HG03103 (cell line): ENCODE measurements around the gene MYO18B.

Experiments used
- ATAC-seq: cut with Tn5 transposase; IDR thresholded peaks from one replicate; pipeline ENCODE4 v1.9.1; 2021; ENCODE audit warnings: low read depth; ENCODE audit not compliant: unreplicated experiment

The MYO18B gene

DNA sequence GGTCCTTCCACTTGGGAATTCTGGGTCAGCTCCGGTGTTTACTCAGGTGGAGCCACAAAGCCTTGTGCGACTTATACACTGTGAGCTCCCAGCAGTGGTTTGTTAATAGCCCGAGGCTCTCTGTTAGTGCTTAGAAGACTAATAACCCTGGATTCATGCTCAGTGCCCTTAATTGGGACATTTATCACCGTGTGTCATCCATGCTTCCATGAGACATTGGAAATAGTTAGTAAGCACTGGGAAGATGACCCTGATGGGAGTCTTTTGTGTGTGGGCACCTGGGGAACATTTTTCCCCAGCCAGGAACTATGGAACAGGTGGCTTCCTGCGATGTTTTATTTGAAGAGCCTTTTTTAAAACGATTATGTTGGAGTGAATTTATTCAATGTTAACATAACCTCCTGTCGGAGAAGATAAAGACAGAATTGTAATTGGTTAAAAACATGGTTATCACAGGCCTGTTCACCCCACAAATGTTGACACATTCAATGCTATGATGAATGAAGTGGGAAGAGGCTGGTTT is 188.9 kb downstream of the MYO18B start:
- no peak for ATAC-seq

DNA sequence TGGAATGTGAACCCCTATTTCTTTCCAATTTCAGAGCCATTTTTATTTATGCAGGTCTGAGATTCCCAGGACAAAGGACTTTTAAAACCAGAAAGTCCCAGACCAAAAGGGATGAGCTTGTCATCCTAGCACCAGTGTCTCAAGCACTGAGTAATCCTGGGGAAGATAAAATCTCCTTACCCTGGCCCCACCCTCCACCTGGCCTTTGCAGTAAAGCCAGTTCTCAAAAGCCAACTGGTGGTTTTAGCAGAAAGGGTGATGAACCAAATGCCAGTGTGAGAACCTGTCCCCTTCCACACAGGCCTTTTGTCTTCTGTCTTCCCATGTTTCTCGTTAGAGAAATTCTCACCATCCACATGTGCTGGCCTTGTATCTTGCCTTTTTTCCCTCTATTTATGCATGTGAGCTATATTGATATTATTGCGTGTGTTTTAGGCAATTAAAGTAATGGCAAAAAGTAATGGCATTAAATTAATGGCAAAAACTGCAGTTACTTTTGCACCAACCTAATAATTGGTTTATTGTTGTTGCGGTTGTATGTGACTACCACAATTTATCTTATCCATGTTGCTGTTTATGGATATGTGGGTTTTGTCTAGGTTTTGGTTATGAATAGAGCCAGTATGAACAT is 191.3 kb downstream of the MYO18B start:
- ATAC-seq, result no peak

DNA sequence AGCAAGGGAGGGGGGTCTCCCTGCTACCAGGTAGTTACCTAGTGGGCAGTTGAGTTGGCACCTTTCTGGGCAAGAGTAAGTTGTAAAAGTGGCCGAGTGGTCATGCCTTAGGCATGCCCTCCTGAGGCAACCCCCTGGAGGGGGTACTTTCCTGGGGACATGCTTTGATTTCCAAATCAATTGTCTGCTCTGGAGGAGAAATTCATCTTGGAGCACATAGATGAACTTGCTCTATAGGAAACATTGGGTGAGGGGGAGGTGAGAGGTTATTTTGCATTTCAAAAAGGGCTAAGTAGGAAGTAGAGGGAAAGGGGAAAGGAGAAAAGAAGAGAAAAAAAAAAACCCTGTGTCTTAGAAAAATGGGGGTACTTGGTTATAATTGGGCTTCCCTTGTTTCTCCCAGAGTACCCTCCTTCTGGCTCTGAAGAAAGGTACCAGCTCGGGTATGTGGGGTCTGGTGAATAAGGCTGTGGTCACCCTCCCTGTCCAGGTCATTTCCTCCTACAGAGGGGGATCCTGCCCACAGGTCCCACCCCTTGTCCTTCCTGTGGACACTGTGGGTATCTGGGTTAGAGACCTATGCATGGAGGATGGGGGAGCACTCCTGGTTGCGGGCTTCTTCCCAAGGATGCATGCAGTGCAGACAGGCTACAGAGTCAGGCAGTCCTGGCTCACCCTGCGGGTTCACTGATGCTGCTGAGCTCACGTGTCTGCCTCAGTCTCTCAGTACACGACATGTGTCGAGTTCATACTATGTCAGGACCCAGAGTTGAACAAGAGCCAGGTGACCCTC is 193.5 kb downstream of the MYO18B start:
- ATAC-seq, result no peak

DNA sequence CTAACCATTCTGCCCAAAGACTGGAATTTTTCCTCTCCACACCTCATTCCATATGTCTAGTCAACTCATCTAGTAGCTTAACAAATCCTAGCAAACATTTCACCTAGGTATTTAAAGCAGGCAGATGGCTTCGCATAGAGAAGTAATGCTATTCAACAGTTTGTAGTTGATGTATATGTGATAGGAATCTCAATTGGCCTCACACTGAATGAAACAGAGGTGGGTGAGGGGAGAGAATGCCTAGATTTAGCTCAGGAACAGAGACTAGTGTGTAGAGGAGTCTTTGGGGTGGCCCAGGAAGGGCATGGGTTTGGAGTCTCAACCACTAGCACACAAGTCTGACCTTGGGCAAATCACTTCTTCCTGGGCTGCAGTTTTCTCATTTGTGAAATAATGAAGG is 196.2 kb downstream of the MYO18B start:
- ATAC-seq, result no peak

GRCh38 chr22:25939384-25939783 is 197.4 kb downstream of the MYO18B start:
- no peak for ATAC-seq

GRCh38 chr22:25940479-25940878 is 198.5 kb downstream of the MYO18B start:
- ATAC-seq, result no peak

- no peak for ATAC-seq
Measured at GRCh38 chr22:25941365-25941960, 199.5 kb downstream of the MYO18B start.

DNA sequence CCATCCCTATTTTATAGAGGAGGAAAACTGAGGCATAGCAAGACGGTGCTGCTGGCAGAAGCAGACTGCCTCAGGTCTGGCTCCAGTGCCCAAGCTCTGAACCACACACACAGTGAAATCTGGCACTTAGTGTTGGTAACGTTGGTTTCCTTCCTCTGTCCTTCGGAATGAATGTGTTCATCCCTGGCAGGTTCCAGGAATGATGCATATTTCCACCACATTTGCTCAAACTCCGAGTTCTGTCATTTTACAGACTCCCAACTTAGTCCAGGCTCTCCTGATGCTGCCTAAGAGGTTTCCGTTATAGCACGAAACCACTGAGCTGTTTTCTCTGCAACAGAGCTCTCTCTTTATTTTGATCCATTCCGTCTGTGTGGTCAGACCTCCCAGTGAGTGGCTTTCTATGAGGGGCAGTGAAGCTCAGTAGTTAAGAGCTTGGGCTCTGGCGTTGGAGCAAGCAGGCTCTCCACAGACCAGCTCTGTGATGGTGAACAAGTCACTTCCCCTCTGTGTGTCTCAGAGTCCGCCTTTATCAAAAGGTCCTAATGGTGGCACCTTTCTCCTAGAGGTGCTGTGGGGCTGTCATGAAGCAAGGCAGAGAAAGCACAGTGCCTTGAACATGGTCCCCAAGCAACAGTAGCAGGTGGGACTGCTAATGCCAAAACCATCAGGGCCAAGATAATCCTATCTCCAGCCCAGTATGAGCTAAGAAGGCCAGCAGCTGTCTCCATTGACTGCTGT is 200.3 kb downstream of the MYO18B start:
- ATAC-seq, result no peak

- no peak for ATAC-seq
Measured at GRCh38 chr22:25942856-25943411, 200.9 kb downstream of the MYO18B start.

DNA sequence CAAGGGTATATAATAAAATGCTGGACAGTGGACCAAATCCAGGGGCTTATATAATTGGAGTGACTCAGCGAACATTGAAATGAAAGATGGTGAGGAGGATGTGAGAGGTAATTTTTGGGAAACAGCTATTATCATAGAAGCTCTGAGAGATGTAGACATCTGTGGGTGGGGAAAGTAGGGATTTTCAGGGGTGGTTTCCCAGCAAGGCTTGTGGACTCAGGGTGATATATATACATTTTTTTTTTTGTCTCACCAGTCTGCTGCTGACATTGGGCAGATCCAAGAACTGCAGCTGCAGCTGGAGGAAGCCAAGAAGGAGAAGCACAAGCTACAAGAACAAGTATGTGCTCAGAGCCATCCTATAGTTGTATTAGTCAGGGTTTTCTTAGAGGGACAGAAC is 208.1 kb downstream of the MYO18B start:
- no peak for ATAC-seq

DNA sequence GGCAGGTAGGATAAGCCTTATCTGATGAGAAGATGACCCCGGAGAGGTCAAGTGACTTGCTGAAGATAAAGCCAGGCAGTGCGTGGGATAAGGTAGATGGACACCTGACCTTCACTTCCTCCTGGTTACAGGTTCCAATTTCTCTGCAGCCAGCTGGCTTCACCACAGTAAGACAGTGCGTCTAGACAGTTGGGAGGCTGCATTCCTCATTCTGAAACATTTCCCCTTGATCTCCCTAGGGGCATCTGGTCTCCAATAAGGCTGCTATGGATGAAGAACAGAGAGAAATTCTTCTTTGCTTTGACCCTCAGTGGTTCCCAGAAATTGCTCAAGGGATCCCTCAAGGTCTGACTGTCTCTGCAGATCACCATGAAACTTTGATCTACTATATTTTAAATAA is 211.3 kb downstream of the MYO18B start:
- no peak for ATAC-seq

GRCh38 chr22:25953919-25954318 is 211.9 kb downstream of the MYO18B start:
- no peak for ATAC-seq

DNA sequence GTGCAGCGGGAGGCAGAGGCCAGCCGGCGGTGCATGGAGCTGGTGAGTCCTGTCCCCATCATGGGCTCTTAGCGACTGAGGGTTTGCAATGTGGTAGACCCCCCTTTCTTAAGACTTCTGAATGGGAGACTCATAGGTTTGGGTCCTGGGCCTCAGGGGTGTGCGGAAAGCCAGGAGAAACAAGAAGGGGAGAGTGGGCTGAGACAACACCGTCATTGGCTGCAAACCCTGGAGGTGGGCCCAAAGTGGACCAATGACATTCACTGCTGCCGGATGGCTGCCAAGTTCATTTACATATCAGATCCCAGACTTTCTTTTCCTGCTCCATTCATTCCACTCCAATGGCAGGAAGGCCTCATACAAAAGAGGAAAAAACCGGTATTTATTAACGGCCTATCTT is 213.3 kb downstream of the MYO18B start:
- ATAC-seq, result no peak

- ATAC-seq, result no peak
Measured at GRCh38 chr22:25956801-25957200, 214.8 kb downstream of the MYO18B start.

- no peak for ATAC-seq
Measured at GRCh38 chr22:25959818-25960774, 218.1 kb downstream of the MYO18B start.

GRCh38 chr22:25961699-25962098 is 219.7 kb downstream of the MYO18B start:
- ATAC-seq, result no peak

- no peak for ATAC-seq
Measured at GRCh38 chr22:25962711-25963110, 220.7 kb downstream of the MYO18B start.

DNA sequence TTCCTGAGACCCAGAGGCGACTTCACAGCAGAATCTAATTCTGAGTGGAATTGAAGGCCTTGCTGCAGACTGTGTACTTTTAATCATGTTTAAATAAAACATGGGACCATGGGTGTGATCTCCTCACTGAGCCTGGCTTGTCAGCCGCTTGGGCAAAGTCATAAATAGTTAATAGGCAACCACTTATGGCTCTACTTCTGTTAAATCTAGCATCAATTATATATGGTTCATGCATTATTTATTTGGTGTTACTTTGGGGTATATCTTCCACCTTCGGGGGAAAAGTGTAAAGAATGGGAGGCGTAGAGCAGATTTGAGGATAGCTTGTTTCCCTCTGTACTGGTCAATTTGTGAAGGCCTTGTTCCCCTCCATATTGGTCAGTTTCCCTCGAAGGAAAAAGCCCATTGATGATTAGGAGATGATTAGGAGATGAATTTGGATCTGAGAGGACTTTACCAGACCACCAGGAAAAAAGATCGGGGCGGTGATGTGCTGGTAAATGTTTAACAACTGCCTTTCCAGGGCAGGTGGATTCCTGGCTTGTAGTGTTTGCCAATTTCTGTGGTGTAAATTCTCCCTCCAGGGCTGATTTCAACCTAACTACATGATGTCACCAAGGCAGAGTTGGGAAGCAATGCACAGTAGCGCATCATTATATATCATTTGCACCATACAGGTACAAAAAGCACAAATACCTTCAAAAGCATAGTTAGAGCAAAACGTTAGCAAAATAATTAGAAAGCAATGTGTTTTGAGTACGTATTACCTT is 223.2 kb downstream of the MYO18B start:
- ATAC-seq, result no peak

DNA sequence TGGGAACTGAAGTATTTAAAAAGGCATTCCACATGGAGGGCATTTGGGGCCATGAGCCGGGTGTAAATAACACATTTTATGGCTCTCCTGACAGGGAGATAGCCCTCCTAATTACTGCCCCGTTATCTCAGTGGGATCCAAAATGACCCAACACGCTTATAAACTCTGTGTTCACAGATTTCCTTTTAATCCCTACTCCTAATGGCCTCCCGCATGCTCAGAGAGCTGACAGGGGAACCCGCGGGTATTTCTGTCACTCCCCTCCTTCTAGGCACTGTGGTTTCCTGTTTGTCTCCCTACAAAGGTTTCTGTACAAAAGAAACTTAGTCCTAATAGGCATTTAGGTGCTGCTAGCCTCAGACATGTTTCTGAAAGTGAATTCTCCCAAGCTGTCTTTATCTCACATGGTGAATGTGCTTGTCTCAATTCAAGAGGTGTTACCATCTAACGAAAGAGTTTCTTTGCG is 224.5 kb downstream of the MYO18B start:
- no peak for ATAC-seq
